Adrenal gland (tissue), 12 donors: Measurements from ENCODE around the gene PM20D1. TPM values are rescaled to one million over a fixed set of nuclear protein-coding genes. Genes with fewer than 3 reads are reported as not detected.
A peak's percentile ranks its signal among the peaks of the same experiment; 100 is the strongest.

Experiments
- DNase-seq, 7 donors: peaks; one replicate each; pipeline ENCODE4 v3.0.0-alpha.2; 2019 to 2020
- H3K27ac ChIP-seq, 5 donors: fragments of 200-600 bp; sonication (generic) in 4 of 5; 1 replicate in 3 of 5; 2 replicates in 2 of 5; pipeline versions ENCODE4 v1.5.1 to v1.8.0; 2016 to 2020; ENCODE audit warnings: mild to moderate bottlenecking in 1 of 5
- H3K27me3 ChIP-seq: fragments of 200-600 bp; 2 replicates; pipeline ENCODE4 v1.8.0; 2021
- H3K36me3 ChIP-seq, 2 donors: fragments of 200-600 bp; replicated peaks in 1 of 2; 1 replicate in 1 of 2; 2 replicates in 1 of 2; pipeline versions ENCODE4 v1.5.1 to v1.8.0; 2018 to 2022
- H3K4me1 ChIP-seq, 2 donors: fragments of 200-600 bp; replicated peaks in 1 of 2; 1 replicate in 1 of 2; 2 replicates in 1 of 2; pipeline versions ENCODE4 v1.5.1 to v1.8.0; 2018 to 2021
- H3K4me3 ChIP-seq, 4 donors: fragments of 200-600 bp; sonication (generic) in 3 of 4; one replicate each; pipeline ENCODE4 v1.5.1; 2016 to 2018
- H3K9me3 ChIP-seq, 3 donors: fragments of 200-600 bp; sonication (generic) in 1 of 3; replicated peaks in 1 of 3; 1 replicate in 2 of 3; 2 replicates in 1 of 3; pipeline versions ENCODE4 v1.5.1 to v1.8.0; 2016 to 2021
- POLR2A ChIP-seq, 2 donors: fragments of 450-650 bp; IDR thresholded peaks; one replicate each; pipeline ENCODE4 v1.6.1; 2017; ENCODE audit warnings: antibody characterized with exemption in 2 of 2, mild to moderate bottlenecking in 2 of 2, moderate library complexity in 1 of 2
- WGBS, 4 donors: extraction: QIAGEN DNeasy Blood & Tissue Kit in 2 of 4; methylation state at CpG; one replicate each; pipeline versions ENCODE4 v1.1.5 to v1.1.7; 2013 to 2017; 5-methylcytosine and 5-hydroxymethylcytosine counted together
- intact Hi-C, 2 donors: fragments of 100-400 bp; cut with DNase I; formaldehyde crosslinking; loops; one replicate each; pipeline versions ENCODE4 v1.14.1 to v1.15.0; 2022 to 2023
- polyA plus RNA-seq, 3 donors: library from polyadenylated mRNA; stranded (reverse); fragments of 200-250 nt in 2 of 3; fragments of 350-450 nt in 1 of 3; fragmentation: Illumina TruSeq in 1 of 3; extraction: RNeasy Lipid Tissue Mini Kit (QIAGEN cat#74804) in 1 of 3; gene quantifications; one replicate each; pipeline ENCODE4 v1.2.3, GENCODE V29; 2013 to 2014
- total RNA-seq, 9 donors: library from RNA; depleted of rRNA in 4 of 9; stranded (reverse); fragments of >200 nt in 4 of 9; fragments of 120-200 nt in 1 of 9; fragmentation: NEBNext Ultra II Directional in 1 of 9; extraction: Animal tissue kit (Norgen Biotek cat#: 25700) in 1 of 9; gene quantifications; one replicate each; pipeline versions ENCODE4 v1.1.0 to v1.2.4, GENCODE V29; 2013 to 2023
- TF ChIP-seq, protein P1 (sequence below), 6 experiments: fragments of 450-650 bp in 4 of 6; fragments of 200-600 bp in 2 of 6; sonication (generic) in 1 of 6; IDR thresholded peaks; 1 replicate in 5 of 6; 2 replicates in 1 of 6; pipeline versions ENCODE4 v1.5.1 to v1.8.0; 2016 to 2021; ENCODE audit warnings: antibody characterized with exemption in 6 of 6, mild to moderate bottlenecking in 2 of 6, moderate library complexity in 1 of 6
- donor health status: healthy with polysubstance abuse.
- donor health status: Bipolar disorder and iron deficiency.
- donor health status: DM: yes; HTN: yes; CAD: no.
- donor health status: DM: no; HTN: no; CAD: no.
- donor health status: DM: no; HTN: no; CAD: no.
- donor health status: DM: yes; HTN: yes; CAD: no.

The PM20D1 gene
- total and polyA plus RNA-seq, 12 donors = 0.07 to 1.8 (median 0.48) TPM; not detected in 3

DNA sequence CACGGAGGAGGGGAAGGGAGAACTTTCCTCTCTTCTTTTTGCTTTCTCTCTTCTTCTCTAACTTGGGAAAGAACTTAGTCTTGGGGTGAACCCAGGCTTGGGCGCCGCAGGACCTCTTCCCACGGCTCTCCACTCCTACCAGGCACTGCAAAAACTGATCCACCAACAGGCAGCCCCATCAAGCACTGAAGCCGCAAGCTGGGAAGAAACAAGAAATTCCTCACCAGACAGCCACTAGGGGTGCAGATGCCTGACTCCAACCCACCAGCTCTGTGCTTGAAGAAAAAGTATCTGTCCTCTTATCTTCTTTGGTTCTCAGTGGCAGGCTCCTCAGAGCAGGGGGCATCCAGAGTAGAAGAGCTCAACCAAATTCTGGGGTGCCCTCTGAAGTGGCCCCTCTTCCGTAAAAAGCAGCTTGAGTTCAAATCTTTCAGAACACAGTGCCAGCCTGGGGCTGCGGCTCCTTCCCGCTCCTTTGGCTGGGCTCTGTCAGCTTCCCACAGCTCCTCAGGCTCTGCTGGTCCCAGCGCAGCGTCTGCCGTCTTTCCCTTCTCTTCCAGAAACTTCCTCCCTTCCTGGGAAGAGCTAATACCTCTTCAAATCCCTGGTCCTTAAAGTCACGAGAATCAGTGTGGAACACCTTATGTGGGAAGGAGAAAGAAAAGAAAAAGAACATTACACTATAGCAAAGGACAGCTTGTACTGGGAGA, 39.3 kb downstream of the PM20D1 start:
- Histone ChIP-seq H3K27ac (no peak overlapping the region), H3K4me3 (peak overlapping the region in 1 of 4 donors; percentile 91)
- intact Hi-C loops = no loop called here

DNA sequence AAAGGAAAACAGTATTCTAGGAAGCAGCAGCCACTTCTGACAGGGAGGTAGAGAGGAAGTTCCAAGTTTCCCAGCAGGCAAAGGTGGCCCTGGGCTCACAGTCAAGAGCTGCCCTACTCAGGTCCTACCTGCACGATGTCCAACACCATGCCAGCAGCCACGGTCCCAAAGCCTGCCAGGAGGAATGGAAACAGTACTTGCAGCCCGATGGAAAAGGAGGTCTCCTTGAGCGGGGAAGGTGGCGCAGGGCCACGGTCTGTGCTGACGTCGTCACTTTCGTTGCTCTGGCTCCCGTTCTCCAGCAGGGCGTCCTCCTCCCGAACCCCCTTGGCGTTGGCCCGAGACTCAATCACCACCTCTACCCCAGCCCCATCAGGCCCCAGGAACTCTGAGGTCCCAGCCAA, 40.0 kb downstream of the PM20D1 start:
- DNase-seq = no peak
- H3K9me3 ChIP-seq = no peaks in the 10 kb centered on the region
- no peak overlapping the region for H3K4me3 ChIP-seq
- TF ChIP-seq POLR2A (IDR thresholded peaks at IDR 0.05) = no peak
- TF ChIP-seq, protein P1, sequence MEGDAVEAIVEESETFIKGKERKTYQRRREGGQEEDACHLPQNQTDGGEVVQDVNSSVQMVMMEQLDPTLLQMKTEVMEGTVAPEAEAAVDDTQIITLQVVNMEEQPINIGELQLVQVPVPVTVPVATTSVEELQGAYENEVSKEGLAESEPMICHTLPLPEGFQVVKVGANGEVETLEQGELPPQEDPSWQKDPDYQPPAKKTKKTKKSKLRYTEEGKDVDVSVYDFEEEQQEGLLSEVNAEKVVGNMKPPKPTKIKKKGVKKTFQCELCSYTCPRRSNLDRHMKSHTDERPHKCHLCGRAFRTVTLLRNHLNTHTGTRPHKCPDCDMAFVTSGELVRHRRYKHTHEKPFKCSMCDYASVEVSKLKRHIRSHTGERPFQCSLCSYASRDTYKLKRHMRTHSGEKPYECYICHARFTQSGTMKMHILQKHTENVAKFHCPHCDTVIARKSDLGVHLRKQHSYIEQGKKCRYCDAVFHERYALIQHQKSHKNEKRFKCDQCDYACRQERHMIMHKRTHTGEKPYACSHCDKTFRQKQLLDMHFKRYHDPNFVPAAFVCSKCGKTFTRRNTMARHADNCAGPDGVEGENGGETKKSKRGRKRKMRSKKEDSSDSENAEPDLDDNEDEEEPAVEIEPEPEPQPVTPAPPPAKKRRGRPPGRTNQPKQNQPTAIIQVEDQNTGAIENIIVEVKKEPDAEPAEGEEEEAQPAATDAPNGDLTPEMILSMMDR (IDR thresholded peaks at IDR 0.05) = no peak
- no peaks in the 10 kb centered on the region for H3K27me3 ChIP-seq
- peaks cover 0 to 9% of the 10 kb centered on the region in 2 donors for H3K36me3 ChIP-seq
- 81 to 97% (median 86%) methylated on average over 5 to 14 of the region's 14 CpGs for WGBS, 4 donors
- H3K27ac ChIP-seq = no peak overlapping the region
- intact Hi-C loops = no loop called here
- H3K4me1 ChIP-seq = peaks cover 23 to 62% of the 10 kb centered on the region in 2 donors

More for the DNA sequence above, 39.3 kb downstream of the PM20D1 start:
- Histone ChIP-seq H3K27me3 (no peaks in the 10 kb centered on the region), H3K36me3 (peaks cover 0 to 9% of the 10 kb centered on the region in 2 donors), H3K9me3 (no peaks in the 10 kb centered on the region), H3K4me1 (peaks cover 23 to 62% of the 10 kb centered on the region in 2 donors)
- no peak for DNase-seq
- WGBS, 4 donors = 90 to 95% (median 93%) methylated on average over 12 of the region's 12 CpGs
- TF ChIP-seq, protein P1 (IDR thresholded peaks at IDR 0.05) = no peak
- TF ChIP-seq POLR2A (IDR thresholded peaks at IDR 0.05) = no peak

DNA sequence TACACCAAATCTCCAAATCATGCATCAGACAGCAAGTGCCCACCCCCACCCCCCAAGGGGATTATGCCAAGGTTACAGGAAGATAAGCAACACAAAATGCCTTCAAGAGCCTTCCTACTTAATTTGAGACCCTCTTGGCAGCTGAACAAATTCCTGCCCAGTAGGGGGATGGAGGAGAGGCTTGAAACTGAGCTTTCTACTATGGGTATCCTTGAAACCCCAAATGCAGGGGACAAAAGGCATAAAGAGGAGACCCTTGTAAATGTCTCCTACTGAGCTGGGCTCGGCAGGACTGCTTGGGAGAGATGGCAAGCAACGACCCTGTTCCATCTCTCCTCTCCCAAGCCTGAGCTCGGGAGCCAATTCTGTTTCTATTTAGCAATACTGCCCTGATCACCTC, 40.5 kb downstream of the PM20D1 start:
- WGBS, 4 donors = 55 to 85% (median 70%) methylated on average over 3 of the region's 3 CpGs
- Histone ChIP-seq H3K4me1 (peaks cover 23 to 62% of the 10 kb centered on the region in 2 donors), H3K4me3 (no peak overlapping the region)

GRCh38 chr1:205805082-205805711, 44.7 kb downstream of the PM20D1 start:
- Histone ChIP-seq H3K36me3 (peaks cover 0 to 13% of the 10 kb centered on the region in 2 donors), H3K9me3 (no peaks in the 10 kb centered on the region), H3K27me3 (no peaks in the 10 kb centered on the region), H3K4me3 (no peak overlapping the region), H3K4me1 (peaks cover 10 to 33% of the 10 kb centered on the region in 2 donors), H3K27ac (no peak overlapping the region)
- no peak for DNase-seq
- intact Hi-C loops = no loop called here
- no peak for TF ChIP-seq POLR2A (IDR thresholded peaks at IDR 0.05)
- TF ChIP-seq, protein P1 (IDR thresholded peaks at IDR 0.05) = no peak
- WGBS, 4 donors = 73 to 86% (median 79%) methylated on average over 5 of the region's 5 CpGs

More for the DNA sequence above, 40.5 kb downstream of the PM20D1 start:
- TF ChIP-seq POLR2A (IDR thresholded peaks at IDR 0.05) = no peak
- TF ChIP-seq, protein P1 (IDR thresholded peaks at IDR 0.05) = no peak
- Histone ChIP-seq H3K27me3 (no peaks in the 10 kb centered on the region), H3K27ac (no peak overlapping the region), H3K36me3 (peaks cover 0 to 9% of the 10 kb centered on the region in 2 donors), H3K9me3 (no peaks in the 10 kb centered on the region)
- DNase-seq = no peak
- intact Hi-C loops = no loop called here
